Measurements from ENCODE around the gene ZFYVE27.

DNA sequence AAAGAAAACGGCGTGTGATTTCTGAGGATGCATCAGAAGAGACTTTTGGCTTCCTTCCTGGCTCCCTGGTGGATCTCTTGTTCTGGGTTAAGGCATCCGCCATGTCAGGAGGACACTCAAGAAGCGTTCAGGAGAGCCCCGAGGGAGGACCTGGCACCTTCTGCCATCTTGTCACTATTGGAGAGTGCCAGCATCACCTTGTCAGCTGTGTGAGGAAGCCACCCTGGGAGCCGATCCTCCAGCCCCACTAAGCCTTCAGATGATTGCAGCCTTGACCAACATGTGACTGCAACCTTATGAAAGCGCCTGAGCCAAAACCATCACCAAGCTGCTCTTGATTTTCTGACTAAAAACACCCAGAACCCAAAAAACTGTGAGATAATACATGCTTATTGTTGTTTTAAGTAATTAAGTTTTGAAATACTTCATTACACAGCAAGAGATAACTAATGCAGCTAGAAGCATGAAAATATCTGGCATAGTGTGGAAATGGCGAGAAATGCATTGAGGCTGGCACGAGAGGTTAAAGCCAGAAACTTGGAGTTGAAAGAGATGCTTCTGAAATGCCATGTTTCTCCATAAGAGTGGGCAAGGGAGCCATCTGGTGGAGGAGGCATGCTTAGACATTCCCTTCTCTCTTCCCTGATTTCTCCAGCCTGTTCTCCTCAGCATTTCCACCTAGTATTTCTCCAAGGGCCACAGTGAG, 5.4 kb upstream of the ZFYVE27 start:
- no peak for TF ChIP-seq EZH2 (IDR thresholded peaks at IDR 0.05; ENCODE audit: borderline replicate concordance, low read depth, low read length, poor library complexity, severe bottlenecking)
- TF ChIP-seq, protein P1, sequence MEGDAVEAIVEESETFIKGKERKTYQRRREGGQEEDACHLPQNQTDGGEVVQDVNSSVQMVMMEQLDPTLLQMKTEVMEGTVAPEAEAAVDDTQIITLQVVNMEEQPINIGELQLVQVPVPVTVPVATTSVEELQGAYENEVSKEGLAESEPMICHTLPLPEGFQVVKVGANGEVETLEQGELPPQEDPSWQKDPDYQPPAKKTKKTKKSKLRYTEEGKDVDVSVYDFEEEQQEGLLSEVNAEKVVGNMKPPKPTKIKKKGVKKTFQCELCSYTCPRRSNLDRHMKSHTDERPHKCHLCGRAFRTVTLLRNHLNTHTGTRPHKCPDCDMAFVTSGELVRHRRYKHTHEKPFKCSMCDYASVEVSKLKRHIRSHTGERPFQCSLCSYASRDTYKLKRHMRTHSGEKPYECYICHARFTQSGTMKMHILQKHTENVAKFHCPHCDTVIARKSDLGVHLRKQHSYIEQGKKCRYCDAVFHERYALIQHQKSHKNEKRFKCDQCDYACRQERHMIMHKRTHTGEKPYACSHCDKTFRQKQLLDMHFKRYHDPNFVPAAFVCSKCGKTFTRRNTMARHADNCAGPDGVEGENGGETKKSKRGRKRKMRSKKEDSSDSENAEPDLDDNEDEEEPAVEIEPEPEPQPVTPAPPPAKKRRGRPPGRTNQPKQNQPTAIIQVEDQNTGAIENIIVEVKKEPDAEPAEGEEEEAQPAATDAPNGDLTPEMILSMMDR (conservative IDR thresholded peaks at IDR 0.05; ENCODE audit: low read depth, low read length): peak; percentile 85

Measured in A673 (cell line).